GM10266 (cell line): ENCODE results near the gene MBOAT2.
A peak's percentile ranks its signal among the peaks of the same experiment; 100 is the strongest.

Experiments used
- DNase-seq: peaks from one replicate; pipeline ENCODE4 v3.0.0; 2012; ENCODE audit errors: extremely low spot score
- TF ChIP-seq, protein P1 (sequence below): IDR thresholded peaks from 2 replicates; pipeline ENCODE4 v1.5.1; 2012; ENCODE audit warnings: mild to moderate bottlenecking, low read depth; ENCODE audit not compliant: control insufficient read depth, insufficient read depth; ENCODE audit errors: missing control alignments

Gene MBOAT2

GRCh38 chr2:9003366-9003615, 193 bp downstream of the MBOAT2 start:
- no peak for DNase-seq
- TF ChIP-seq, protein P1, sequence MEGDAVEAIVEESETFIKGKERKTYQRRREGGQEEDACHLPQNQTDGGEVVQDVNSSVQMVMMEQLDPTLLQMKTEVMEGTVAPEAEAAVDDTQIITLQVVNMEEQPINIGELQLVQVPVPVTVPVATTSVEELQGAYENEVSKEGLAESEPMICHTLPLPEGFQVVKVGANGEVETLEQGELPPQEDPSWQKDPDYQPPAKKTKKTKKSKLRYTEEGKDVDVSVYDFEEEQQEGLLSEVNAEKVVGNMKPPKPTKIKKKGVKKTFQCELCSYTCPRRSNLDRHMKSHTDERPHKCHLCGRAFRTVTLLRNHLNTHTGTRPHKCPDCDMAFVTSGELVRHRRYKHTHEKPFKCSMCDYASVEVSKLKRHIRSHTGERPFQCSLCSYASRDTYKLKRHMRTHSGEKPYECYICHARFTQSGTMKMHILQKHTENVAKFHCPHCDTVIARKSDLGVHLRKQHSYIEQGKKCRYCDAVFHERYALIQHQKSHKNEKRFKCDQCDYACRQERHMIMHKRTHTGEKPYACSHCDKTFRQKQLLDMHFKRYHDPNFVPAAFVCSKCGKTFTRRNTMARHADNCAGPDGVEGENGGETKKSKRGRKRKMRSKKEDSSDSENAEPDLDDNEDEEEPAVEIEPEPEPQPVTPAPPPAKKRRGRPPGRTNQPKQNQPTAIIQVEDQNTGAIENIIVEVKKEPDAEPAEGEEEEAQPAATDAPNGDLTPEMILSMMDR: no peak

GRCh38 chr2:9002637-9003365, 683 bp downstream of the MBOAT2 start:
- peak; percentile 21 for DNase-seq
- TF ChIP-seq, protein P1: no peak

GRCh38 chr2:9002313-9002636, 1.2 kb downstream of the MBOAT2 start:
- DNase-seq: no peak
- TF ChIP-seq, protein P1: no peak

- TF ChIP-seq, protein P1: no peak
- DNase-seq: no peak
These were observed 1.7 kb downstream of the MBOAT2 start for GRCh38 chr2:9001778-9002177.

DNA sequence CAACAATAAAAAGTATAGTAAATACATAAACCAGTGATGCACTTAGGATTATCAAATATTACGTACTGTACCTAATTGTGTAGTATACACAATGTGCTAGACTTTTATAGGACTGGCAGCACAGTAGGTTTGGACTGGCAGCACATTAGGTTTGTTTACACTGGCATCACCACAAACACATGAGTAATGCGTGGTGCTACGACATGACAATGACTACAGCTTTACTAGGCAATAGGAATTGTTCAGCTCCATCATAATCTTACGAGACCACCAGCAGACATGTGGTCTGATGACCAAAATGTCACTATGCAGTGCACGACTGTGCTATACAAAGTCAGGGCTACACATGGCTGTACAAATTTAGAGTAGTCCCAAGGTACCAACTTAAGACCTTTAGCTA, 2.3 kb downstream of the MBOAT2 start:
- TF ChIP-seq, protein P1: no peak
- DNase-seq: no peak

GRCh38 chr2:9000442-9000841, 3.0 kb downstream of the MBOAT2 start:
- TF ChIP-seq, protein P1: no peak
- DNase-seq: no peak

DNA sequence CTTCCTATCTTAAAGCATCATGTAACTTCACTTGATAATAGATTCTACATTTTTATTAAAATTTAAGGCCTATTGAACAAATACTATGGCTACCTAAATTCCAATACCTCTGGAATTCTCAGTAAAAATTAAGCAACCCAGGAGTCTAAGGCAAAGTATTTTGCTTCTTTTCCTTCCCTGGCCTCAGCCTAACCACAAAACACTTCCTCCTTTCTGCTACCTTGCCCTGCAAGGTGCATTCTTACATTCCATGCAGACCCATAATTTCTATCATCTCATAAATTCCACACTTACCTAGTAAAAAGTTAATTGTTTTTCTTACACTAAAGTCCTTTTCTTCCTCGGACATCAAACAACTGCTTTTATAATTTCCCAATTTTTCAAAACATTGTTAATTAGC, 3.7 kb downstream of the MBOAT2 start:
- DNase-seq: no peak
- TF ChIP-seq, protein P1: no peak

DNA sequence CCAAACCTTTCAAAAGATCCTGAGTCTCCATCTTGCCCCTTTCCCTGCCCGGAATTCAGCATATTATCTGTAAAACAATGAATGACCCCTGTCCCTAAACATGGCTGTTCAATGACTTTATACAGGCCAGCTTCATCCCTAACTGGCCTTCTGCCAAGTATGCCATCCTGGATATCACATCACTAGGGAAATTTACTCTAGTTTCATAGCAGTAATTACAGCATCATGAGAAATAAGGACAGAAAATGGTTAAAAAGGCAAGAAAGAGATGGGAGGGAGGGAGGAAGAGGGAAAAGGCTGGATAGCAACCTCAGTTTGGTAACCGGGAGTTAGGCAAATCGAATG, 4.4 kb downstream of the MBOAT2 start:
- DNase-seq: no peak
- TF ChIP-seq, protein P1: no peak
